ENCODE measurements around the gene HIPK1.

The HIPK1 gene

GRCh38 chr1:113913887-113914664 is 15.0 kb upstream of the HIPK1 start:
- no peak for DNase-seq

- DNase-seq, result no peak
Observed at GRCh38 chr1:113916974-113917373, 12.2 kb upstream of the HIPK1 start.

GRCh38 chr1:113917400-113918082 is 11.6 kb upstream of the HIPK1 start:
- no peak for DNase-seq

- DNase-seq, result no peak
Observed at GRCh38 chr1:113918243-113918642, 10.9 kb upstream of the HIPK1 start.

- DNase-seq, result no peak
Observed at GRCh38 chr1:113922957-113923356, 6.2 kb upstream of the HIPK1 start.

- DNase-seq, result no peak
Observed at GRCh38 chr1:113924473-113924872, 4.7 kb upstream of the HIPK1 start.

GRCh38 chr1:113928187-113928930 is 765 bp upstream of the HIPK1 start:
- DNase-seq, result no peak

- no peak for DNase-seq
Observed at GRCh38 chr1:113929750-113930498, 800 bp downstream of the HIPK1 start.

GRCh38 chr1:113930499-113931161 is 1.5 kb downstream of the HIPK1 start:
- no peak for DNase-seq

GRCh38 chr1:113931451-113931851 is 2.3 kb downstream of the HIPK1 start:
- no peak for DNase-seq

- DNase-seq, result no peak
Observed at GRCh38 chr1:113934006-113934405, 4.9 kb downstream of the HIPK1 start.

GRCh38 chr1:113934511-113935055 is 5.5 kb downstream of the HIPK1 start:
- no peak for DNase-seq

- no peak for DNase-seq
Observed at GRCh38 chr1:113935176-113935575, 6.1 kb downstream of the HIPK1 start.

- no peak for DNase-seq
Observed at GRCh38 chr1:113935970-113936369, 6.8 kb downstream of the HIPK1 start.

GRCh38 chr1:113937146-113937545 is 8.0 kb downstream of the HIPK1 start:
- no peak for DNase-seq

GRCh38 chr1:113938192-113938591 is 9.1 kb downstream of the HIPK1 start:
- no peak for DNase-seq

- no peak for DNase-seq
Observed at GRCh38 chr1:113940365-113941244, 11.5 kb downstream of the HIPK1 start.

- DNase-seq, result no peak
Observed at GRCh38 chr1:113941245-113941559, 12.1 kb downstream of the HIPK1 start.

- no peak for DNase-seq
Observed at GRCh38 chr1:113942527-113942926, 13.4 kb downstream of the HIPK1 start.

GRCh38 chr1:113943028-113943811 is 14.1 kb downstream of the HIPK1 start:
- DNase-seq, result no peak

Data from NCI-H1436 treated with DMSO at 0.1 percent for 48 hours (cell line).